ENCODE results near the gene COL13A1. TPM values are rescaled to one million over a fixed set of nuclear protein-coding genes. Genes with fewer than 3 reads are reported as not detected.
A peak's percentile ranks its signal among the peaks of the same experiment; 100 is the strongest.

Gene COL13A1
- total RNA-seq, 4 donors from 2014 or later = 0.42 to 3.4 (median 1.5) TPM

DNA sequence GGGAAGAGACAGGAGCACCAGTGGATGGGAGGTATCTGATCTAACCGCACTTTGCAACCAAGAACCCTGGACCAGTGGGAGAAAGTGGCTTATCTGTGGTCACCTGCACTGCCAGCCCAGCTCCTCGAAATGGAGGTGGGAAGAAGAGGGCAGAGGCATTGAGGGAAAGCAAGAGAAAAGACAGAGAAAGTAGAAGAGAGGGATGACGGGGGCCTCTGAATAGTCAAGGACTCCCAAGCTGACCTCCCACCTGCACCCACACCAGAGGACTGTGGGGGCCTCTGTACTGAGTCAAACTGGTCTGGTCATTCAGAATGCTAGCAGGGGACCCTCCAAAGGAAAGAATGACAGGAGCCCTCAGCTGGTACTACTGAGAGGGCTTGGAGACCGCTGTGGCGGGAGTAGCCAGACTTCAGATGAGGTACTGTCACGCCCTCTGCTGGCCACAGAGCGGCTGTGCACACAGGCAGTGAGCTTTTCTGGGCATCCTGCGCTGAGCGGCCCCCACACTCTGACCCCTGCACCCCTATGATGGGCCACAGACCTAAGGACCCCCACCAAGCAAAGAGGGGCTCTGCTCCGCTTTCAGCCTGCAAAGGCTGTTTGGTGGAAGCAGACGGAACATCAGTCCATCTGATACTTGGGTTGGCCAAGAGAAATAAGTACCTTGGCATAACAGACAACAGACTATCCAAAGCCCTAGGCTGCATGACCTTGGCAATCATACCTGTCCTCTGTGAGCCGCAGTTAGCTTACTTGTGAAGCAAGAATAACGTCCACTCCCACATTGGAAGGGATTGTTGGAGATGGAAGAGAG lies 112.9 kb downstream of the COL13A1 start:
- 26% methylated on average over 13 of the region's 13 CpGs for WGBS
- Histone ChIP-seq H3K4me3 (no peak overlapping the region), H3K27me3 (peaks cover 4% of the 10 kb centered on the region), H3K9me3 (no peaks in the 10 kb centered on the region), H3K36me3 (no peaks in the 10 kb centered on the region), H3K27ac (no peak overlapping the region), H3K4me1 (peaks cover 49% of the 10 kb centered on the region)
- no peak for DNase-seq (ENCODE audit: low spot score in 2 of 2)
- peak; percentile 93 to 94 for TF ChIP-seq CTCF (IDR thresholded peaks at IDR 0.05)
- no peak for TF ChIP-seq EP300 (IDR thresholded peaks at IDR 0.05)

GRCh38 chr10:69915215-69915560 lies 113.5 kb downstream of the COL13A1 start:
- no peak overlapping the region for H3K4me3 ChIP-seq
- no peaks in the 10 kb centered on the region for H3K36me3 ChIP-seq
- H3K9me3 ChIP-seq = no peaks in the 10 kb centered on the region
- 98% methylated on average over 3 of the region's 3 CpGs for WGBS
- no peak overlapping the region for H3K27ac ChIP-seq
- TF ChIP-seq POLR2A (IDR thresholded peaks at IDR 0.05) (no peak), POLR2AphosphoS5 (IDR thresholded peaks at IDR 0.05) (no peak), EP300 (IDR thresholded peaks at IDR 0.05) (no peak), CTCF (IDR thresholded peaks at IDR 0.05) (no peak)
- peaks cover 4% of the 10 kb centered on the region for H3K27me3 ChIP-seq
- no peak for DNase-seq (ENCODE audit: low spot score in 2 of 2)
- H3K4me1 ChIP-seq = peaks cover 43% of the 10 kb centered on the region

GRCh38 chr10:69916118-69916517 lies 114.4 kb downstream of the COL13A1 start:
- no peaks in the 10 kb centered on the region for H3K36me3 ChIP-seq
- no peak for DNase-seq (ENCODE audit: low spot score in 2 of 2)
- WGBS = 48% methylated on average over 3 of the region's 6 CpGs

GRCh38 chr10:69918036-69918435 lies 116.3 kb downstream of the COL13A1 start:
- TF ChIP-seq POLR2A (IDR thresholded peaks at IDR 0.05) (no peak), EP300 (IDR thresholded peaks at IDR 0.05) (no peak), CTCF (IDR thresholded peaks at IDR 0.05) (no peak), POLR2AphosphoS5 (IDR thresholded peaks at IDR 0.05) (no peak)
- H3K36me3 ChIP-seq = no peaks in the 10 kb centered on the region
- DNase-seq (ENCODE audit: low spot score in 2 of 2) = no peak
- no peak overlapping the region for H3K27ac ChIP-seq
- H3K9me3 ChIP-seq = no peaks in the 10 kb centered on the region
- H3K27me3 ChIP-seq = peaks cover 4% of the 10 kb centered on the region
- WGBS = 65% methylated on average over 9 of the region's 12 CpGs
- no peak overlapping the region for H3K4me3 ChIP-seq
- H3K4me1 ChIP-seq = peaks cover 15% of the 10 kb centered on the region

More at GRCh38 chr10:69916118-69916517, 114.4 kb downstream of the COL13A1 start:
- Histone ChIP-seq H3K27ac (no peak overlapping the region), H3K4me1 (peaks cover 34% of the 10 kb centered on the region), H3K27me3 (peaks cover 4% of the 10 kb centered on the region), H3K4me3 (no peak overlapping the region), H3K9me3 (no peaks in the 10 kb centered on the region)
- TF ChIP-seq POLR2AphosphoS5 (IDR thresholded peaks at IDR 0.05) (no peak), POLR2A (IDR thresholded peaks at IDR 0.05) (no peak), EP300 (IDR thresholded peaks at IDR 0.05) (no peak), CTCF (IDR thresholded peaks at IDR 0.05) (no peak)

- H3K36me3 ChIP-seq = no peaks in the 10 kb centered on the region
- no peak overlapping the region for H3K27ac ChIP-seq
- WGBS = 0% methylated on average over 1 of the region's 1 CpG
- DNase-seq (ENCODE audit: low spot score in 2 of 2) = no peak
- peaks cover 4% of the 10 kb centered on the region for H3K27me3 ChIP-seq
- H3K9me3 ChIP-seq = no peaks in the 10 kb centered on the region
- H3K4me3 ChIP-seq = no peak overlapping the region
- no peak for TF ChIP-seq POLR2AphosphoS5 (IDR thresholded peaks at IDR 0.05)
- TF ChIP-seq CTCF (IDR thresholded peaks at IDR 0.05) = no peak
- TF ChIP-seq POLR2A (IDR thresholded peaks at IDR 0.05) = no peak
- no peak for TF ChIP-seq EP300 (IDR thresholded peaks at IDR 0.05)
- H3K4me1 ChIP-seq = peaks cover 4% of the 10 kb centered on the region
Observed at GRCh38 chr10:69919250-69919649, 117.5 kb downstream of the COL13A1 start.

Data from suprapubic skin (tissue), 4 donors.